Mesenteric fat pad (tissue), 1 donor: Measurements from ENCODE around the gene CNTNAP4. TPM values are rescaled to one million over a fixed set of nuclear protein-coding genes. Genes with fewer than 3 reads are reported as not detected.

Source experiments
- DNase-seq: peaks from one replicate; pipeline ENCODE4 v3.0.0-alpha.2; 2020; ENCODE audit warnings: low spot score
- total RNA-seq: library from RNA; stranded (reverse); fragmentation: NEBNext Ultra II Directional; extraction: Animal tissue kit (Norgen Biotek cat#: 25700); gene quantifications from one replicate; pipeline ENCODE4 v1.2.1, GENCODE V29; 2021
- donor health status: DM: yes; HTN: yes; CAD: no.

The CNTNAP4 gene
- total RNA-seq, 1 donor from 2014 or later, result 0.22 TPM

DNA sequence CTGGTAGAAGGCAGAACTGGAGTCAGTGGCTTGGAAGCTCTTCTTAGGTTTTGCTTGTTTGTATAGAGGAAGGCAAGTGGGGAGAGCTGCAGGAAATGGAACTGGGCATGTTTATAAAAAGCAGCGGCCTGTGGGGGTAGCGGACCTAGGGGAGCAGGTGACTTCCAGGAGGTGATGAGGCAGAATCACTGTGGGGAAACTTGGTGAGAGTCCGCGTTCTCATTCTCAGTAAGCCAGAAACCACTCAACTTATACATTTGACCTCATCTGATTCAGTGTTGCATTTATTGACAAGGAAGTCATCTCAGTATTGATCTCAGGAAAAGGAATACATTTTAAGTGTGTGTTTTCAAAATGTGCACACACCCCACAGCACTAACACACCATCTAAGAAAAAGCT, 299.8 kb downstream of the CNTNAP4 start:
- DNase-seq, result no peak

- DNase-seq, result no peak
Observed at GRCh38 chr16:76579277-76579922, 302.2 kb downstream of the CNTNAP4 start.

DNA sequence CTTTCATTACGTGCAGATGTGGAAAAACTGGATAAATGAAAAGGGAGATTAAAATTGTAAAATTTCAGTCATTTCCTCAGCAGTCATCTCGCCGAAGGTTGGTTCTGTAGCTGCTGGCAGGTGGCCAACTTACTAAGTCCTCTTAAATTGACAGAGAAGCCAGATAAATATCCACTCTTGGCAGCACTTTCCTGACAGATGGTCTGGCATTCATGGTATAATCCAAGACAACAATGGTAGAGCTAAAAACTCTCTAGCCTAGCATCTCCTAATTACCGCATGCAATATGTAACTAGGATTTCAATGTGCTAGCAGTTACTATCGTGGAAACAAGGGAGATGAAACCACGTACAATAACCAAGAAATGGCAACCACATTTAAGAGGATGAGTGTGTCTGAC, 306.3 kb downstream of the CNTNAP4 start:
- DNase-seq, result no peak

- DNase-seq, result no peak
Observed at GRCh38 chr16:76583945-76584344, 306.7 kb downstream of the CNTNAP4 start.

- DNase-seq, result no peak
Observed at GRCh38 chr16:76598498-76598897, 321.3 kb downstream of the CNTNAP4 start.

DNA sequence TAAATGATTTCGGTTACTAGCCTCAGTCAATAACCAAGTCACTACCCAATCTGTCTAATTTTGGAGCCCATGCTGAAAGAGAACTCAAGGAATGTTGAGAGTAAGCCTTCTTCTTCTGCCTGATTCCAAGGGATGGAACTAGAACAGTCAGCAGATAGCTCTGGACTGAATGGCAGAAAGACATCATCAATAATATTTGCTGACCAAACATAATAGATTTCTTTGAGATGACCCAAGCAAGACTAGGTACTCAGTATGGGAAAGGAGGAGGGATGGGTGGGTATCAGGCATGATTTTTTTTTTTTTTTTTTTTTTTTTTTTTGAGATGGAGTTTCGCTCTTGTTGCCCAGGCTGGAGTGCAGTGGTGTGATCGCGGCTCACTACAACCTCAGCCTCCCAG, 330.1 kb downstream of the CNTNAP4 start:
- DNase-seq, result no peak
